Erythroblast (primary cell): Measurements from ENCODE around the gene SHMT2.

ENCODE experiments used
- DNase-seq, 2 experiments: peaks; one replicate each; lab custom pipeline; 2025; lab: John Stamatoyannopoulos, UW
- GATA1 ChIP-seq: IDR thresholded peaks from 2 replicates; pipeline ENCODE4 v1.6.1; 2011; ENCODE audit warnings: low read depth, mild to moderate bottlenecking, control low read depth, low read length, moderate library complexity
- POLR2A ChIP-seq: IDR thresholded peaks from 2 replicates; pipeline ENCODE4 v1.6.1; 2011; ENCODE audit warnings: mild to moderate bottlenecking, low read length

The SHMT2 gene

GRCh38 chr12:57215065-57215464 is 14.4 kb upstream of the SHMT2 start:
- no peak for TF ChIP-seq POLR2A
- no peak for TF ChIP-seq GATA1
- DNase-seq, result no peak

GRCh38 chr12:57215668-57216013 is 13.9 kb upstream of the SHMT2 start:
- TF ChIP-seq POLR2A, result no peak
- peak in 1 of 2 experiments; percentile 29 for DNase-seq

DNA sequence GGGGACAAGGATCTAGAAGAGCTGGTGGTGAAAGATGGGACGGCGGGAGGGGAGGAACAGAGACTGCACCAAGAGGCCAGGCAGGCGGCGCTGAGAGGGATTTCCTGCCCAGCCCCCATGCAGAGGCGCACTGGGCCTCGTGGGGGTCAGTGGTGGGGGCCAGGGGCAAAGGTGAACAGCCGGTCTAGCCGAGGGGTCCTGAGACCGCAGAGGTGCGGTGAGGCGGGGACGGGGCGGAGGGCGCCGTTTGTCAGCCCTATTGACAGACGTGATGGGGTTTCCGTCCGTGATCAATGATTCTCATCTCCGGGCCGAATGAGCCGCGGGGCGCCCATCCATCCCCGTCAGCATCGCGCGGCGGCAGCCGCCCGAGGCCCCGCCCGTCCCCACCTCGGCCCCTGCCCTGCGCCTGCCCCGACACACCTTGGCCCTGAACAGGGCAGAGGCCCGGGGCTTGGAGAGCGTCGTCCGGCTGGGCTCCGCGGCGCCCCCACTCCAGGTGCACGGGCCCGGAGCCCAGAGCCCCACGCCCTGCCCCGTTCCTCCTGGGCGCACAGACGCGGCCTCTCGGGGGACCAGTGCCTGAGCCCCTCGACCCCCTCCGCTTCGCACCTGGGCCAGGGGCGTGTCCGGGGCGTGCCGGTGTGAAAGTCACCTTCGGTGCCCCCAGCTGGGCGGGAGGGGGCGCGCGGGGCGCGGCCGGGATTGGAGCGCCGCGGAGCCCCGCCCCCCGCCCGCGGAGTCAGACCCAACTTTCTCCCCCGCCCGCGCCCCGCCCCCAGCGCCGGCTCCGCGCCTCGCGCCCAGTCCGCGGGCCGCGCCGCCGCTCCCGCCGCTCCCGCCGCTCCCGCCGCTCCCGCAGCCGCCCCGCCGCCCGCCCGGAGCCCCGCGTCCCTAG is 13.2 kb upstream of the SHMT2 start, which contains the start of gene NXPH4:
NXPH4 (plus strand) TSS at position 781 of the 898 bp plus-strand sequence. CDS start 176 bp downstream, outside the sequence.
- peak in 1 of 2 experiments; percentile 32 for DNase-seq
- TF ChIP-seq GATA1 (no peak), POLR2A (no peak)

DNA sequence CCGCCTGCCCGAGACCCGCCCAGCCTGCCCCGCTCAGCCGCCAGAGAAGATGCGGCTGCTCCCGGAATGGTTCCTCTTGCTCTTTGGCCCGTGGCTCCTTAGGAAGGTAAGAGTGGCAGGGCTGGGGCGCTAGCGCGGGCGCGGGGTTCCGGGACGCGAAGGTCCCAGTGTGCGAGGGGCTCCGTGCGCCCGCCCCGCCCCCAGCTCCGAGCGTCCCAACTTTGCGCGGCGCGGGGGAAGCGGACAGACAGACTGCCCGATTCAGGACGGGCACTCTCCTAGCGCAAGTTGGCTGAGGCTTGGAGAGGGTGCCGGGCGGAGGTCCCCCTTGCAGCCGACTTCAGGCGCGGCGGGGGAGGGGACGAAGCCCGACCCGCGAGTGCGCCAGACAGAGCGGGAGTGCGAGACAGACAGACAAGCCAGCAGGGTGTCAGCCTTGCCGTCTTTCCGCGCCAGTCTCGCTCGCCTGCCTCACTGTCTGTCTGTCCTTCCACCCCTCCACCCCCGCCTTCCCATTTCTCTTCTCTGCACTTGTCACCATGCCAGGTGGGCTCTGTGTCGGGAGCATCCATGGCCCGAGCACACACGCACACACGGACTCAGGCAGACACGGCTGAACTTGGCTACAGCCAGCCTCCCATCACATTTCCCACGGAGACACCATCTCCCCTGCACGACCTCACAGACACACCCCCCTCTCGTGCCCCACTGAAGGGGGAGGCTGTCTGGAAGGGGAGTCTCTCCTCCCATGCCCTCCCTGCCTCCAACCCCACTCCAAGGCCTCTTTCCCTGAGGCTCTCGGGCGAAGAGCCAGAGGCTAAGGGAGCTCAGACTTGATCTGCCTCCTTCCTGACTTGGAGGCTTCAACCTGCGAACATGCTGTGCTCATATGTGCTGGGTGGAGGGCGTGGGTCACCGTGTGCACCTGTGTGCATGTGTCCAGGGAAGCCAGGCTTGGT is 12.3 kb upstream of the SHMT2 start:
- TF ChIP-seq POLR2A, result no peak
- TF ChIP-seq GATA1, result no peak
- peak in 1 of 2 experiments; percentile 16 for DNase-seq

DNA sequence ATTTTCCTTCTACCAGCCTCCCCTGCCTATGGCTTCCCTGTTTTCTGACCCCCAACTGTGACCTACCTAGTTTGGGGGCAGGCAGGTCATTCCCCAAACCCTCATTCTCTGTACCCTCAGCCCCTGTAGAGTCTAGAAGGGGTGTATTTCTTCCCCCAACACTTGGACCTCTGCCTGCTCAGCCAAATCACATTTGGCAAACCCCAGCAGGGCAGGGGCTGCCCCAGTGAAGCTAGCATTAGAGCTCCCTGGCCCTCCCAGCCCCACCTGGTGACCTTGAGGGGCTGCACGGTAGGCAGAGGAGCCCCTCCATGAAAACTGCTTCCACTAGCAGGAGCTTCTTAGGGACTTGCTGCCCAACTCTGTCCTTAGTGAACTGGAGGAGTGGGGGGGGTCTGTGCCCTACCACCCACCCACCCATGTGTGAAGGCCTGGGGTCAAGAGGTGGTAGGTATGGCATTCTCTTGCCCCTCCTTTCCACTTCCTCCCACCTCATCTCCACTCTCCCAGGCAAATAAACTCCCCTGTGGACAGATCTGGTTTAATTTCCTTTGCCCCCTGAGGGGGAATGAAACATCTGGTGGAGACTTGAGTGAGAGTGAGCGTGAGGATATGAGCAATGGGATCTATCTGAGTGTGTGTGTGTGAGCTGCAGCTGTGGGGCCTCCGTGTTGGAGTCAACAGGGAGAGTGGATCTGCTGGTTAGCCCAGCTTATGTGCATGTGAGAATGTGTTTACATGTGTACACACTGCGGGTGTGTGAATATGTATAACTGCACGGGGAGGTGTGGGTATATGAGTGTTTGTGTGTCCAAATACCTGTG is 11.3 kb upstream of the SHMT2 start:
- DNase-seq, result peak in 1 of 2 experiments; percentile 21

GRCh38 chr12:57219205-57219992 is 10.1 kb upstream of the SHMT2 start:
- TF ChIP-seq GATA1 (no peak), POLR2A (no peak)
- DNase-seq, result no peak

More for the DNA sequence above, 11.3 kb upstream of the SHMT2 start:
- TF ChIP-seq POLR2A (no peak), GATA1 (no peak)

DNA sequence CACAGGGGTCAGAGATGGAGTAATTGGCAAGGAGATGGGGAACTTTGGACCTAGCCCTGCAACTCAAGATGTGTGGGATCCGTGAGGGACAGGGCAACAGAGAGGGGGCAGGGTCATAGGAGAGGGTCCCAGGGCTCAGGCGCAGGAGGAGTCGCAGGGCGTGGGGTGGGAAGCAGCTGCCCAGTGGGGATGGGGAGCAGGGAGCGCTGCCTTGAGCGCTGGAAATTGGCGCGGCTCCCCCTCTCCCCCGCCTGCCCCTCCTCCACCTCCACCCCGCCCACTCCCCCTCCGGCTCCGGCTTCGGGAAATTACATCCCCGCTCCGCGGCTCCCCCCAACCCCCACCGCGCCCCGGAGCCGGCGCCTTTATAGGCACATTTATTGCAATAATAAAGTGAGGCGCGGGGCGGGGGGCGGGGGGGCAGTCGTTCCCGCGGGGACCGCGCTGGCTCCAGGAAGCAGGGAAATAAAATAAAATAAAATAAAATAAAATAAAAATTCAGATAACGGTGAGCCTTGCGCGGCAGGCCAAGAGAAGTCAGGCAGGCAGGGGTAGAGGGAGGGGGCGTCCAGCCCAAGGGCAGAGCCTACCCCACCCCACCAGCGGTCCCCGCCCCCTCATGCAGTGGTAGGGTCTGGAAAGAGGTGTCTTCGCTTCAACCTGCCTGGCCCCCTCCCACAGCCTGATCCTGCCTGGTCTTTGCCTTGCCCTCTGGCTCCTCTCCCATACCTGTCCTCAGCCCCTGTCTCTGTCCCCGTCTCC is 9.3 kb upstream of the SHMT2 start:
- no peak for TF ChIP-seq POLR2A
- DNase-seq, result no peak

- TF ChIP-seq GATA1 (no peak), POLR2A (no peak)
- DNase-seq, result no peak
These were observed 8.7 kb upstream of the SHMT2 start for GRCh38 chr12:57220770-57221168.

DNA sequence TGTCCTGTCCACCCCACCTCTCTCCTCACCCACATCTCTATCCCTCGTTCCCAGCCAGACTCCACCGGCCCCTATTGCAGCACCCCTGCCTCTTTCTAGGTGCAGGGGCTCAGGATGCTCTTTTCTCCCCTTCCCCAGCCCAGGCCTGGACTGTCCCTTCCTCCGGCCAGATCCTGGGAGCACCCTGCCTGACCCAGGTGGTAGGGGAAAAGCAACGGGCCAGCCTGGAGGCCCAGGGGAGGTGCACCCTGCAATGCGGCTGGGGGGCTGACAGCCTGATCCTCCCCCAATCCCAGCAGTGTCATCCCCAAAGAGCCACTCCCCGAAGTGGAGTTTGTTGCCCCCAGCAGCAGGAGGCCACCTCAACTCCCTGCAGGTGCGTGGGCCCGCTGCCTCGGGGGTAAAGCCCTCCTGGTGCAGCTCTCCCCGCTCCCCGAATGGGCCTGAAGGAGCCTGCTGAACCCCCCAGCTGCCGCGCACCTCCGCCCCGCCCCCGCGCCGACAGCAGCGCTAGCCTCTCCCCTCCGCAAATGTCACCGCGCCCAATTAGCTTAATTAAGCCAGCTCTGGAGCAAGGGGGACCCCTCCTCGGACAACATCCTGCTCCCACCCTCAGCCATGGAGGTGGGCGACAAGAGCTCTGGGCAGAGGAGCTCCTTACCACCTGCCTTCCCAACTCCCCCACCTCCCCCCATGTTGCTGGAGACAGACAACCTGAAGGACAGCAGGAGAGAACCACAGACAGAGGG is 8.2 kb upstream of the SHMT2 start:
- no peak for DNase-seq
- no peak for TF ChIP-seq GATA1

- DNase-seq, result no peak
- no peak for TF ChIP-seq POLR2A
- no peak for TF ChIP-seq GATA1
These were observed 7.0 kb upstream of the SHMT2 start for GRCh38 chr12:57222286-57223190.
